Activated naive CD8-positive, alpha-beta T cell treated with anti-CD3 and anti-CD28 coated beads, Interleukin-2, amount 10 ng/mL, durations not matched to agents 7 days and 5 days (primary cell): Measurements from ENCODE around the gene MATCAP1. TPM values are rescaled to one million over a fixed set of nuclear protein-coding genes. Genes with fewer than 3 reads are reported as not detected.

Experiments
- ATAC-seq: fragments of 150-1000 bp; cut with Tn5 transposase; one replicate; pipeline ENCODE4 v1.10.0; 2021; ENCODE audit warnings: low read depth, moderate library complexity
- POLR2A ChIA-PET: fragments of 350-600 bp; sonication (Branson Sonifier 250); formaldehyde crosslinking; loops from one replicate; lab custom pipeline; 2021; ENCODE audit warnings: antibody characterized with exemption; lab: Charles Lee
- DNase-seq: peaks from one replicate; pipeline ENCODE4 v3.0.0; 2021
- H3K27ac Mint-ChIP-seq: one replicate; pipeline ENCODE4 v1.8.0; 2022; ENCODE audit warnings: mild to moderate bottlenecking, mixed read lengths
- H3K27me3 Mint-ChIP-seq: one replicate; pipeline ENCODE4 v1.8.0; 2022; ENCODE audit warnings: mild to moderate bottlenecking, moderate library complexity, mixed read lengths
- H3K36me3 Mint-ChIP-seq: one replicate; pipeline ENCODE4 v1.8.0; 2021; ENCODE audit warnings: mild to moderate bottlenecking, mixed read lengths
- H3K4me1 Mint-ChIP-seq: one replicate; pipeline ENCODE4 v1.8.0; 2021; ENCODE audit warnings: mixed read lengths
- H3K4me3 Mint-ChIP-seq: one replicate; pipeline ENCODE4 v1.8.0; 2022; ENCODE audit warnings: mild to moderate bottlenecking, moderate library complexity, mixed read lengths
- H3K9me3 Mint-ChIP-seq: one replicate; pipeline ENCODE4 v1.8.0; 2021; ENCODE audit warnings: mixed read lengths
- total RNA-seq, 2 experiments: library from RNA; stranded (reverse); gene quantifications; one replicate each; pipeline ENCODE4 v1.2.3, GENCODE V29; 2021

Gene MATCAP1
- total RNA-seq, 2 experiments from 2014 or later, result 57.4 to 59.1 TPM

- Mint-ChIP-seq H3K27ac (peak overlapping the region; percentile 23), H3K4me1 (peaks cover 30% of the 10 kb centered on the region), H3K36me3 (peaks cover 12% of the 10 kb centered on the region), H3K9me3 (no peaks in the 10 kb centered on the region), H3K4me3 (peak overlapping the region; percentile 65), H3K27me3 (peaks cover 66% of the 10 kb centered on the region)
- POLR2A ChIA-PET, result interaction anchor here (1.1 to 2.8 kb wide), 2 partner anchors 11 to 20 kb away, joined by 5 to 13 read pairs; partner anchors contain the start of genes B3GNT9, FBXL8 and TRADD
- DNase-seq (no peak), ATAC-seq (no peak)
These were observed 12.7 kb downstream of the MATCAP1 start for GRCh38 chr16:67170949-67171649.

GRCh38 chr16:67170168-67170948, 13.4 kb downstream of the MATCAP1 start, which contains the start of gene NOL3:
NOL3 (plus strand) TSS chr16:67170538.
- DNase-seq, result peak; percentile 70
- peak within 1 kb of the TSS; percentile 76 for H3K27ac Mint-ChIP-seq

DNA sequence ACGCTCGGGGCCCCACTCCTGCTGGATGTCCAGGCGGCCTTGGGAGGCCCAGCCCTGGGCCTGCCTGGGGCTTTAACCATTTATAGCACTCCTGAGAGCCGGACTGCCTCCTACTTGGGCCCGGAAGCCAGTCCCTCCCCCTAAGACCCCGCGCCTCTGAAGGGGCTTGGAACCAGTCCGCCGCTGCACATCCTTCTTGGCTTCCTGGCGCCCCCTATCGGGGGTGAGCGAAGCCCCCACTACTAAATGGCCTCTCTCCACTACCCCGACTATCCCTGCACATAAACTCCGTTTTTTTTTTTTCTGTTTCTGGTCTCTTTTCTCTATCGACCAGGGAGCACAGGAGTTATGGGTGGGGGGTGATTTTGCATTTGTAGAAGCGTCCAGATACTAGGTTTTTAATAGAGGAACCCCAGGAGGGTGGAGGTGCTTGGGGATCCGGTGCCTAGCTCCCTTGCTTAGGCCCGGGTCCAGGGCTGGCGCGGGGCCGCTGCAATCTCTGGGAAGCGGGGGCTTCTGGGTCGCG, 14.1 kb downstream of the MATCAP1 start:
- Mint-ChIP-seq H3K27me3 (peaks cover 72% of the 10 kb centered on the region), H3K4me1 (peaks cover 35% of the 10 kb centered on the region), H3K27ac (peak overlapping the region; percentile 76), H3K4me3 (peak overlapping the region; percentile 88), H3K9me3 (no peaks in the 10 kb centered on the region), H3K36me3 (peaks cover 12% of the 10 kb centered on the region)
- DNase-seq (peak; percentile 71), ATAC-seq (no peak)
- POLR2A ChIA-PET, result interaction anchor here (0.9 to 2.8 kb wide), 3 partner anchors 9 to 18 kb away, joined by 5 to 13 read pairs (median 6); partner anchors contain the start of genes B3GNT9, FBXL8 and TRADD

More at GRCh38 chr16:67170168-67170948, 13.4 kb downstream of the MATCAP1 start, which contains the start of gene NOL3:
- peak within 1 kb of the TSS; percentile 88 for H3K4me3 Mint-ChIP-seq
- ATAC-seq, result peak; percentile 17
- H3K4me1 Mint-ChIP-seq, result peaks cover 33% of the 10 kb centered on the region
- peaks cover 12% of the 10 kb centered on the region for H3K36me3 Mint-ChIP-seq
- POLR2A ChIA-PET, result interaction anchor here (0.9 to 2.8 kb wide), 3 partner anchors 10 to 19 kb away, joined by 5 to 13 read pairs (median 6); partner anchors contain the start of genes B3GNT9, FBXL8 and TRADD
- H3K27me3 Mint-ChIP-seq, result peaks cover 66% of the 10 kb centered on the region
- H3K9me3 Mint-ChIP-seq, result no peaks in the 10 kb centered on the region

GRCh38 chr16:67169011-67169451, 14.7 kb downstream of the MATCAP1 start:
- H3K27ac Mint-ChIP-seq, result no peak overlapping the region
- peaks cover 12% of the 10 kb centered on the region for H3K36me3 Mint-ChIP-seq
- peaks cover 75% of the 10 kb centered on the region for H3K27me3 Mint-ChIP-seq
- ATAC-seq (no peak), DNase-seq (no peak)
- no peaks in the 10 kb centered on the region for H3K9me3 Mint-ChIP-seq
- H3K4me3 Mint-ChIP-seq, result no peak overlapping the region
- POLR2A ChIA-PET, result interaction anchor here (0.5 kb wide), 1 partner anchor 56 kb away, joined by 4 read pairs; no protein-coding TSS in a partner anchor
- H3K4me1 Mint-ChIP-seq, result peaks cover 36% of the 10 kb centered on the region

DNA sequence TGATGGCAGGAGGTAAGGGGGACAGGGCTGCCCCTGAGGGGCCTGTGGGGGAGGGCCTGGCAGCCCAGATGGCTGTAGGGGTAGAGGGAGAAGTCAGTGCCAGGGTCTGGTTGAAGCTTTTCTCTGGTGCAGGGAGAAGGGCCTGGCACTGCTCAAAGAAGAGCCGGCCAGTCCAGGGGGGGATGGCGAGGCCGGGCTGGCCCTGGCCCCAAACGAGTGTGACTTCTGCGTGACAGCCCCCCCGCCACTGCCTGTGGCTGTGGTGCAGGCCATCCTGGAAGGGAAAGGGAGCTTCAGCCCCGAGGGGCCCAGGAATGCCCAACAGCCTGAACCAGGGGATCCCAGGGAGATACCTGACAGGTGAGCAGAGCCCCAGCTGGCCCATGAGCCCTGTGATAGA, 16.2 kb downstream of the MATCAP1 start:
- POLR2A ChIA-PET, result interaction anchor here (1.0 kb wide), 1 partner anchor 9 kb away, joined by 3 read pairs; no protein-coding TSS in a partner anchor
- H3K4me3 Mint-ChIP-seq, result no peak overlapping the region
- H3K9me3 Mint-ChIP-seq, result no peaks in the 10 kb centered on the region
- H3K4me1 Mint-ChIP-seq, result peaks cover 27% of the 10 kb centered on the region
- no peak for DNase-seq
- ATAC-seq, result no peak
- H3K27me3 Mint-ChIP-seq, result peaks cover 70% of the 10 kb centered on the region
- peaks cover 11% of the 10 kb centered on the region for H3K36me3 Mint-ChIP-seq
- no peak overlapping the region for H3K27ac Mint-ChIP-seq

- H3K27ac Mint-ChIP-seq, result no peak overlapping the region
- H3K27me3 Mint-ChIP-seq, result peaks cover 70% of the 10 kb centered on the region
- POLR2A ChIA-PET, result interaction anchor here (2.1 to 2.5 kb wide), 2 partner anchors 8 to 11 kb away, joined by 6 to 15 read pairs; no protein-coding TSS in a partner anchor
- H3K4me1 Mint-ChIP-seq, result peaks cover 30% of the 10 kb centered on the region
- H3K9me3 Mint-ChIP-seq, result no peaks in the 10 kb centered on the region
- DNase-seq, result no peak
- peak overlapping the region; percentile 29 for H3K4me3 Mint-ChIP-seq
- peaks cover 10% of the 10 kb centered on the region for H3K36me3 Mint-ChIP-seq
- ATAC-seq, result no peak
These were observed 17.1 kb downstream of the MATCAP1 start for GRCh38 chr16:67166598-67167168.

- Mint-ChIP-seq H3K27me3 (peaks cover 67% of the 10 kb centered on the region), H3K4me3 (peak overlapping the region; percentile 8), H3K9me3 (no peaks in the 10 kb centered on the region), H3K27ac (no peak overlapping the region), H3K36me3 (peaks cover 8% of the 10 kb centered on the region), H3K4me1 (peaks cover 27% of the 10 kb centered on the region)
- POLR2A ChIA-PET, result interaction anchor here (2.1 to 2.5 kb wide), 2 partner anchors 9 to 11 kb away, joined by 6 to 15 read pairs; no protein-coding TSS in a partner anchor
- DNase-seq, result no peak
- no peak for ATAC-seq
These were observed 17.6 kb downstream of the MATCAP1 start for GRCh38 chr16:67166110-67166547.

GRCh38 chr16:67165121-67166078, 18.4 kb downstream of the MATCAP1 start:
- peak overlapping the region; percentile 21 for H3K27ac Mint-ChIP-seq
- H3K27me3 Mint-ChIP-seq, result peaks cover 64% of the 10 kb centered on the region
- POLR2A ChIA-PET, result interaction anchor here (1.0 to 2.5 kb wide), 3 partner anchors 10 to 27 kb away, joined by 4 to 15 read pairs (median 6); partner anchors contain the start of gene E2F4
- ATAC-seq, result no peak
- H3K4me1 Mint-ChIP-seq, result peaks cover 25% of the 10 kb centered on the region
- H3K9me3 Mint-ChIP-seq, result no peaks in the 10 kb centered on the region
- H3K4me3 Mint-ChIP-seq, result peak overlapping the region; percentile 55
- H3K36me3 Mint-ChIP-seq, result peaks cover 7% of the 10 kb centered on the region
- no peak for DNase-seq

- Mint-ChIP-seq H3K36me3 (peaks cover 7% of the 10 kb centered on the region), H3K27ac (peak within 1 kb of the TSS; percentile 48), H3K4me3 (peak within 1 kb of the TSS; percentile 55), H3K9me3 (no peaks in the 10 kb centered on the region), H3K4me1 (peaks cover 20% of the 10 kb centered on the region), H3K27me3 (peaks cover 59% of the 10 kb centered on the region)
- DNase-seq, result peak; percentile 57
- no peak for ATAC-seq
- POLR2A ChIA-PET, result interaction anchor here (1.0 to 2.5 kb wide), 3 partner anchors 10 to 28 kb away, joined by 4 to 15 read pairs (median 6); partner anchors contain the start of gene E2F4
These were observed 19.1 kb downstream of the MATCAP1 start, which contains the start of gene HSF4 for GRCh38 chr16:67164599-67165061. HSF4 (plus strand) TSS chr16:67164745; CDS start chr16:67164812, 67 bp downstream.

DNA sequence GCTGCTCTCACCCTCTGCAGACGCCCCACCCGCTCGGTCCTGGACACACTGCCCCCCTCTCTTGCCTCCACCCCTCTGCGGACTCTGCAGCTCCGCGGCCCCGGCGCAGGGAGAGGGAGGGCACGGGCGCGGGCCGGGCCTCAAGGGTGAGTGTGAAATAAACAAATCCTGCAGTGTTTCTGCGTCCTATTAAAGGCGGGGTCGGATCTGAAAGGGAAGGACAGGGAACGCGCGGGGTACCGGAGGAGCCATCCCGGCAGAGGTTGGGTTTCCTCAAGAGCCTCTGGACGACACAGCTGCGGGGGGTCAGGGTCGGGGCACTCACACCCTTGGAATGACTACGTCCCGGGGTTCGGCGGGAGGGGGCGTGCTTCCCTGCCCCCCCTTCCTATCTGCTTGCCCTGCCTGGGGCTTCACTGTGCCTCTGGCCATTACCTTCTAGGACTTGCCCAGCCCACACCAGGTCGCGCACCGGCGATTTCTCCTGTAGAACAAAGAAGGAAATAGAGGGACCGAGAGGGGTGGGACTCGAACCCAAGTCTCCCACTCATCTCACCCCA, 19.7 kb downstream of the MATCAP1 start:
- no peaks in the 10 kb centered on the region for H3K9me3 Mint-ChIP-seq
- ATAC-seq (no peak), DNase-seq (no peak)
- H3K4me1 Mint-ChIP-seq, result peaks cover 20% of the 10 kb centered on the region
- H3K27ac Mint-ChIP-seq, result peak overlapping the region; percentile 48
- peak overlapping the region; percentile 55 for H3K4me3 Mint-ChIP-seq
- POLR2A ChIA-PET, result interaction anchor here (0.6 to 2.3 kb wide), 4 partner anchors 12 to 189 kb away, joined by 4 to 15 read pairs (median 4); partner anchors contain the start of gene B3GNT9
- H3K36me3 Mint-ChIP-seq, result peaks cover 7% of the 10 kb centered on the region
- peaks cover 57% of the 10 kb centered on the region for H3K27me3 Mint-ChIP-seq
